RWPE2 (cell line): ENCODE data around the gene DOK5.

Source experiments
- ATAC-seq: fragments of 200-7000 bp; cut with Tn5 transposase; 3 replicates; pipeline ENCODE4 v1.9.1; 2021; ENCODE audit warnings: low read depth
- DNase-seq: peaks from one replicate; pipeline ENCODE4 v3.0.0-alpha.2; 2020; ENCODE audit warnings: low spot score
- H3K27ac ChIP-seq: fragments of 450-650 bp; 2 replicates; pipeline ENCODE4 v1.5.1; 2017; ENCODE audit warnings: mild to moderate bottlenecking; ENCODE audit not compliant: poor library complexity, severe bottlenecking
- H3K27me3 ChIP-seq: fragments of 250-450 bp; sonication (Bioruptor Pico); 2 replicates; pipeline ENCODE4 v1.5.1; 2021; ENCODE audit warnings: mild to moderate bottlenecking, moderate library complexity; ENCODE audit not compliant: insufficient read depth, poor library complexity, severe bottlenecking
- H3K36me3 ChIP-seq: fragments of 250-450 bp; sonication (Bioruptor Pico); 2 replicates; pipeline ENCODE4 v1.5.1; 2020; ENCODE audit warnings: low read depth, mild to moderate bottlenecking, moderate library complexity
- H3K4me1 ChIP-seq: fragments of 250-450 bp; sonication (Bioruptor Pico); 2 replicates; pipeline ENCODE4 v1.5.1; 2021; ENCODE audit warnings: mild to moderate bottlenecking, moderate library complexity; ENCODE audit not compliant: insufficient read depth, poor library complexity, severe bottlenecking
- H3K4me3 ChIP-seq: fragments of 250-450 bp; sonication (Bioruptor Pico); 2 replicates; pipeline ENCODE4 v1.5.1; 2021; ENCODE audit warnings: mild to moderate bottlenecking, moderate library complexity; ENCODE audit not compliant: severe bottlenecking
- H3K9me3 ChIP-seq: fragments of 250-450 bp; sonication (Bioruptor Pico); 2 replicates; pipeline ENCODE4 v1.5.1; 2021; ENCODE audit warnings: mild to moderate bottlenecking, moderate library complexity; ENCODE audit not compliant: severe bottlenecking
- TF ChIP-seq, protein P1 (sequence below): fragments of 450-650 bp; IDR thresholded peaks from one replicate; pipeline ENCODE4 v1.5.1; 2017; ENCODE audit warnings: mild to moderate bottlenecking, moderate library complexity; ENCODE audit not compliant: poor library complexity, severe bottlenecking

The DOK5 gene

GRCh38 chr20:54502179-54502578 is 26.8 kb downstream of the DOK5 start:
- TF ChIP-seq, protein P1, sequence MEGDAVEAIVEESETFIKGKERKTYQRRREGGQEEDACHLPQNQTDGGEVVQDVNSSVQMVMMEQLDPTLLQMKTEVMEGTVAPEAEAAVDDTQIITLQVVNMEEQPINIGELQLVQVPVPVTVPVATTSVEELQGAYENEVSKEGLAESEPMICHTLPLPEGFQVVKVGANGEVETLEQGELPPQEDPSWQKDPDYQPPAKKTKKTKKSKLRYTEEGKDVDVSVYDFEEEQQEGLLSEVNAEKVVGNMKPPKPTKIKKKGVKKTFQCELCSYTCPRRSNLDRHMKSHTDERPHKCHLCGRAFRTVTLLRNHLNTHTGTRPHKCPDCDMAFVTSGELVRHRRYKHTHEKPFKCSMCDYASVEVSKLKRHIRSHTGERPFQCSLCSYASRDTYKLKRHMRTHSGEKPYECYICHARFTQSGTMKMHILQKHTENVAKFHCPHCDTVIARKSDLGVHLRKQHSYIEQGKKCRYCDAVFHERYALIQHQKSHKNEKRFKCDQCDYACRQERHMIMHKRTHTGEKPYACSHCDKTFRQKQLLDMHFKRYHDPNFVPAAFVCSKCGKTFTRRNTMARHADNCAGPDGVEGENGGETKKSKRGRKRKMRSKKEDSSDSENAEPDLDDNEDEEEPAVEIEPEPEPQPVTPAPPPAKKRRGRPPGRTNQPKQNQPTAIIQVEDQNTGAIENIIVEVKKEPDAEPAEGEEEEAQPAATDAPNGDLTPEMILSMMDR = no peak
- no peaks in the 10 kb centered on the region for H3K9me3 ChIP-seq
- ATAC-seq (peak; percentile 64), DNase-seq (no peak)
- H3K4me3 ChIP-seq = no peak overlapping the region
- no peaks in the 10 kb centered on the region for H3K36me3 ChIP-seq
- no peak overlapping the region for H3K27ac ChIP-seq
- peaks cover 25% of the 10 kb centered on the region for H3K27me3 ChIP-seq
- no peaks in the 10 kb centered on the region for H3K4me1 ChIP-seq

- ATAC-seq = no peak
- TF ChIP-seq, protein P1 = no peak
- no peak overlapping the region for H3K4me3 ChIP-seq
Measured at GRCh38 chr20:54506643-54507042, 31.2 kb downstream of the DOK5 start.

DNA sequence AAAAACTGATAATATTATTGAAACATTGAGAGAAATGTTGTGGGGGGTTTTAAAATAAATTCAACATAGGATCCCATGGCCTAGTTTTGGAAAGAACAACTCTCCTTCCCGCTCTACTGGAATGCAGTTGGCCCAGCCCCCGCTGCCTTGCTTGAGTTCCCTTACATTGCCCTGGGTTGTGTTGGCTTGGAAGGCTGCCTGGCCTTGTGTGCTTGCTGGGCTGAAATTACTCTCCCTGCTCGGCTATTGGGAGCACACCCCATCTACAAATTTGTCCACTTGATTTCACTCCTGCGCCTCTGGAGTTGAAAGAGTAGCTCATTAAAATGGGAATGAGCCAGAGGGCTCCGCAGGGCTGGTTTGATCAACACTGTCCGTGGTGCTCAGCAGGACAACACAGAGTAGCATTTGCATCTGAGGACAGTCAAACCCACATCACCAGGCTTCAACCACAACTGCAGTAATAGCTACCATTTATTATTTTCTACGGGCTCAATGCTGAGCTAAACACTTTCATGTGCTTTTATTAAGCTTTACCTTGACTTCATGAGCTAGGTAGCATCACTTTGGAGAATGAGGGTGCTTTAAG is 35.2 kb downstream of the DOK5 start:
- Histone ChIP-seq H3K4me3 (no peak overlapping the region), H3K9me3 (no peaks in the 10 kb centered on the region), H3K27me3 (peaks cover 7% of the 10 kb centered on the region), H3K36me3 (no peaks in the 10 kb centered on the region), H3K27ac (no peak overlapping the region), H3K4me1 (no peaks in the 10 kb centered on the region)
- TF ChIP-seq, protein P1 = no peak
- no peak for DNase-seq
- peak; percentile 32; the same call in 1 of the 3 replicates for ATAC-seq

More at GRCh38 chr20:54506643-54507042, 31.2 kb downstream of the DOK5 start:
- Histone ChIP-seq H3K9me3 (no peaks in the 10 kb centered on the region), H3K27me3 (peaks cover 7% of the 10 kb centered on the region), H3K36me3 (no peaks in the 10 kb centered on the region), H3K4me1 (no peaks in the 10 kb centered on the region), H3K27ac (no peak overlapping the region)
- DNase-seq = no peak

GRCh38 chr20:54512694-54513093 is 37.3 kb downstream of the DOK5 start:
- Histone ChIP-seq H3K36me3 (no peaks in the 10 kb centered on the region), H3K4me3 (no peak overlapping the region), H3K4me1 (no peaks in the 10 kb centered on the region), H3K27ac (no peak overlapping the region), H3K9me3 (no peaks in the 10 kb centered on the region), H3K27me3 (peaks cover 7% of the 10 kb centered on the region)
- ATAC-seq (no peak), DNase-seq (no peak)
- TF ChIP-seq, protein P1 = no peak

DNA sequence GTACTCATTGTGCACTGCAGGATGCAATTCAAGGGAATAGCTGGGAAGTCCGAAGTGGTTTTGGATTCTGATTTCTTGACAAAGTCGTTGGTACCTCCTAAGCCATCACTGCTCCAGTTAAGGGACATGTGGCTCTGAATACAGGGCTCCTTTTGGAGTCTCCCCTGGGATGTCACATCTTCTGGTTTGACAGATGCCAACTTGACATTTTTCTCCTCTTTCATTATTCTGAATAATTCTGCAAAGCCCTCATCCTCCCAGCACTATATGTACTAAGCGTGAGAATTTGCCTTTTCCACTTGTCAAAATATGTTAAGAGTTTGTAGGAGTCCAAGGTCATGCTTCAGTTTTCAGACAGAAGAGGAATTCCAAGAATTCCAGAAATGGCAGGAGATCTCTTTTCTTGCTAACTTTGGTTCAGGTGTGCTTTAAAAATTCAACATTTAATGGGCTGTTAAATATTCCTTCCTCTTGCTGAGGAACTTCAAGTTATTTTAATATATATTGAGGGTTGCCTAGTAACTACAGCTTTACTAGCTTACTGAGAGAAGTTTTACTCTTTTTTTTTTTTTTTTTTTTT is 38.7 kb downstream of the DOK5 start:
- Histone ChIP-seq H3K9me3 (no peaks in the 10 kb centered on the region), H3K36me3 (no peaks in the 10 kb centered on the region), H3K27me3 (peaks cover 7% of the 10 kb centered on the region), H3K4me3 (no peak overlapping the region), H3K27ac (no peak overlapping the region), H3K4me1 (no peaks in the 10 kb centered on the region)
- no peak for DNase-seq
- ATAC-seq = no peak
- TF ChIP-seq, protein P1 = no peak
